Ovary (tissue), 3 donors: ENCODE results near the gene AMMECR1.

Experiments used
- POLR2A ChIP-seq: fragments of 450-650 bp; IDR thresholded peaks from one replicate; pipeline ENCODE4 v1.6.1; 2017; ENCODE audit warnings: antibody characterized with exemption, mild to moderate bottlenecking, moderate library complexity
- TF ChIP-seq, protein P1 (sequence below), 3 donors: fragments of 450-650 bp in 2 of 3; fragments of 200-600 bp in 1 of 3; IDR thresholded peaks; one replicate each; pipeline versions ENCODE4 v1.5.1 to v1.8.0; 2016 to 2022; ENCODE audit warnings: antibody characterized with exemption in 3 of 3, mild to moderate bottlenecking in 1 of 3
- donor health status: DM: no; HTN: no; CAD: no.

DNA sequence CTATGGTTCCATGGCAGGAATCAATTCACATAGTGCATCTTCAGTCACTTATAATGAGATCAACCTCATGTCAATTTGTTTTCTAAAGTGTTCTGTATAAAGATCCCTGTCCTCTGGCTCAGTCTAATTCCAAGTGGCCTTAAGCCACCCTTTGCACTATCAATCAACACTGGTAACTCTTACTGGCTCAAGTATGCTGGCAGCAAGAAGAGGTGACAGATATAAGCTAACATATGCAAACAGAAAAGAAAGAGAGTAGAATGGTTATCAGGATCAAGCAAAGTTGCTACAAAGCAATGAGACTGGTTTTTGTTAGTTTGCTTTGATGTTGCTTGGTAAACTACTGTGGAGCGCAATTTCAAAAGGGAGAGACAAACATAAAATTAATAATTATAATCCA, 67.0 kb downstream of the AMMECR1 start:
- TF ChIP-seq, protein P1, sequence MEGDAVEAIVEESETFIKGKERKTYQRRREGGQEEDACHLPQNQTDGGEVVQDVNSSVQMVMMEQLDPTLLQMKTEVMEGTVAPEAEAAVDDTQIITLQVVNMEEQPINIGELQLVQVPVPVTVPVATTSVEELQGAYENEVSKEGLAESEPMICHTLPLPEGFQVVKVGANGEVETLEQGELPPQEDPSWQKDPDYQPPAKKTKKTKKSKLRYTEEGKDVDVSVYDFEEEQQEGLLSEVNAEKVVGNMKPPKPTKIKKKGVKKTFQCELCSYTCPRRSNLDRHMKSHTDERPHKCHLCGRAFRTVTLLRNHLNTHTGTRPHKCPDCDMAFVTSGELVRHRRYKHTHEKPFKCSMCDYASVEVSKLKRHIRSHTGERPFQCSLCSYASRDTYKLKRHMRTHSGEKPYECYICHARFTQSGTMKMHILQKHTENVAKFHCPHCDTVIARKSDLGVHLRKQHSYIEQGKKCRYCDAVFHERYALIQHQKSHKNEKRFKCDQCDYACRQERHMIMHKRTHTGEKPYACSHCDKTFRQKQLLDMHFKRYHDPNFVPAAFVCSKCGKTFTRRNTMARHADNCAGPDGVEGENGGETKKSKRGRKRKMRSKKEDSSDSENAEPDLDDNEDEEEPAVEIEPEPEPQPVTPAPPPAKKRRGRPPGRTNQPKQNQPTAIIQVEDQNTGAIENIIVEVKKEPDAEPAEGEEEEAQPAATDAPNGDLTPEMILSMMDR (IDR thresholded peaks at IDR 0.05) = no peak
- no peak for TF ChIP-seq POLR2A
